ENCODE results near the gene ZNF208.

Gene ZNF208

DNA sequence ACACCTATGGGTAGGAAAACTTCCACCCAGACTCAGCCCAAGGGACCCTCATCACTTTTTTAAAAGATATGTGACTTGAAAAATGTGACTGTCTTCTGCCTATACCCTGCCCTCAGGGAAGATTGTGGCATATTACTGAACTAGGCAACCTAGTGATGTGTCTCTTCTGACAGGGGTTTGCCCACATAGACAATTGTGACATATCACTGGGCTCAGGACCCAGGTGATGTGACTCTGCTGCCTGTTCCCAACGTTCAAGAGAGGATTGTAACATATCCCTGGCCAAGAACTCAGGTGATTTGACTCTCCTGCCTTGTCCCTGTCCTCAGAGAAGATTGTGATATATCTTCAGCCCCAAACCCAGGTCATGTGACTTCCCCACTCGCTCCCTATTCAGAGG, 88.5 kb downstream of the ZNF208 start:
- Histone ChIP-seq H3K36me3 (ENCODE audit: control insufficient read depth, insufficient read depth, low read length) (no peaks in the 10 kb centered on the region), H3K9me3 (ENCODE audit: control insufficient read depth, insufficient read depth, low read length) (peaks cover 10% of the 10 kb centered on the region)
- no CpG with 5 or more reads among the region's 2 CpGs for WGBS (ENCODE audit: insufficient coverage, insufficient read length)

DNA sequence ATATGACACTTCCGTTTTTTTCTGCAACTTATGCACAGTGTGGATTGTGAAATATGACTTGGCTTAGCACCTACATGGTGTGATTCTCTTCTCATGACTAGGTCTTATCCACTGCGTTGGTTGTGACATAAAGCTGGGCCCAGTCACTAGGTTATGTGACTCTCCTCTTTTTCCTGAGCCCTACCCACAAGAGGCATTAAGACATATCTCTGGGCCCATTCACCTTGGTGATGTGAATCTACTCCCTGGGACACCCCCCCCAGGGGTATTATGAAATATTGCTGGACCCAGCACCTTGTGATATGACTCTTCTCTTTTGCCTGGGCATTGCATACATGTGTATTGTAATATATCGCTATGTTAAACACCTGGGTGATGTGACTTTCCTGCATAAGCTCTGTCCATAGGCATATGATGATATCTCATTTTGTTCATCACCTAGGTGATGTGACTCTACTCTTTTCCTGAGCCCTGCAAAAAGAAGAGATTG, 89.0 kb downstream of the ZNF208 start:
- DNase-seq (ENCODE audit: low read depth, low spot score), result no peak
- H3K9me3 ChIP-seq (ENCODE audit: control insufficient read depth, insufficient read depth, low read length), result peaks cover 10% of the 10 kb centered on the region
- H3K27me3 ChIP-seq (ENCODE audit: control insufficient read depth, insufficient read depth, low read length), result no peaks in the 10 kb centered on the region
- H3K36me3 ChIP-seq (ENCODE audit: control insufficient read depth, insufficient read depth, low read length), result no peaks in the 10 kb centered on the region
- H3K4me3 ChIP-seq (ENCODE audit: low read length), result no peak overlapping the region
- no CpG with 5 or more reads among the region's 3 CpGs for WGBS (ENCODE audit: insufficient coverage, insufficient read length)
- H3K27ac ChIP-seq (ENCODE audit: low read length), result no peak overlapping the region
- no peaks in the 10 kb centered on the region for H3K4me1 ChIP-seq (ENCODE audit: control insufficient read depth, insufficient read depth, low read length)

More for the DNA sequence above, 88.5 kb downstream of the ZNF208 start:
- Histone ChIP-seq H3K4me1 (ENCODE audit: control insufficient read depth, insufficient read depth, low read length) (no peaks in the 10 kb centered on the region), H3K27ac (ENCODE audit: low read length) (no peak overlapping the region), H3K4me3 (ENCODE audit: low read length) (no peak overlapping the region), H3K27me3 (ENCODE audit: control insufficient read depth, insufficient read depth, low read length) (no peaks in the 10 kb centered on the region)
- DNase-seq (ENCODE audit: low read depth, low spot score), result no peak

DNA sequence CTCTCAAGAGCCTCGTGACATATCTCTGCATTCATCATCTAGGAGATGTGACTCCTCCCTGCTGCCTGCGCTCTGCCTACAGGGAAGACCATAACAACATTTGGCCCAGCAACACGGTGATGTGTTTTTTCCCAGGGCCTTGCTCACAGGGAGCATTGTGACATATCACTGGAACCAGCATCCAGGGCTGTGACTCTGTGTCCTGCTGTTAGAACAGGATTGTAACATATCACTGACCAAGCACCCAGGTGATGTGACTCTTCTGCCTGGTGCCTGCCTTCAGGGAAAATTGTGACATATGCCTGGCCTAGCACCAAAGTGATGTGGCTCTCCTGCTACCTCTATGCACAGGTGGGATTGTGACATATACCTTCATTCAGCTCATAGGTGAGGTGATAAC, 95.3 kb downstream of the ZNF208 start:
- no peaks in the 10 kb centered on the region for H3K4me1 ChIP-seq (ENCODE audit: control insufficient read depth, insufficient read depth, low read length)
- no peak for DNase-seq (ENCODE audit: low read depth, low spot score)
- no CpG with 5 or more reads among the region's 3 CpGs for WGBS (ENCODE audit: insufficient coverage, insufficient read length)
- H3K36me3 ChIP-seq (ENCODE audit: control insufficient read depth, insufficient read depth, low read length), result no peaks in the 10 kb centered on the region
- H3K27me3 ChIP-seq (ENCODE audit: control insufficient read depth, insufficient read depth, low read length), result no peaks in the 10 kb centered on the region
- no peak overlapping the region for H3K27ac ChIP-seq (ENCODE audit: low read length)
- H3K9me3 ChIP-seq (ENCODE audit: control insufficient read depth, insufficient read depth, low read length), result peaks cover 10% of the 10 kb centered on the region
- H3K4me3 ChIP-seq (ENCODE audit: low read length), result no peak overlapping the region

DNA sequence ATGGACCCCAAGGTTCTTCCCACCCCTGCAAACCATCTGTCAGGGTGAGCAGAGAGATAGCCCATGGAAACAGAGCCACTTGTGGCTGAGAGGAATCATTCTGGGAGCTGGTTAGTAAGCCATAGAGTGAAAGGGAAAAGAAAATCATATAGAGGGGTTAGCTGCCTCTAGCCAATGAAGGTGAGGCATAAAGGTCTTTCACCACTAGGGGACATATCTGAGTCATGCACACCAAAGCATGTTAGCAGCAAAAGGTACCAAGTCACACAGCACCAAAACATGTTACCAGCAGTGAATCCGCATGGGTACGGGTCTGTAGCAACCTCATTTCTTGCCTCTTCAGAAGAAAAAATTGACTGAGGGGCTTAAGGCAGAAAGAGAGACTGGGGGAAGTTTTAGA, 98.1 kb downstream of the ZNF208 start:
- no CpG with 5 or more reads among the region's 2 CpGs for WGBS (ENCODE audit: insufficient coverage, insufficient read length)
- Histone ChIP-seq H3K36me3 (ENCODE audit: control insufficient read depth, insufficient read depth, low read length) (no peaks in the 10 kb centered on the region), H3K4me3 (ENCODE audit: low read length) (no peak overlapping the region), H3K4me1 (ENCODE audit: control insufficient read depth, insufficient read depth, low read length) (no peaks in the 10 kb centered on the region), H3K27ac (ENCODE audit: low read length) (no peak overlapping the region), H3K27me3 (ENCODE audit: control insufficient read depth, insufficient read depth, low read length) (no peaks in the 10 kb centered on the region), H3K9me3 (ENCODE audit: control insufficient read depth, insufficient read depth, low read length) (peaks cover 9% of the 10 kb centered on the region)
- DNase-seq (ENCODE audit: low read depth, low spot score), result no peak

GRCh38 chr19:21910318-21910717, 100.4 kb downstream of the ZNF208 start:
- Histone ChIP-seq H3K27me3 (ENCODE audit: control insufficient read depth, insufficient read depth, low read length) (no peaks in the 10 kb centered on the region), H3K27ac (ENCODE audit: low read length) (no peak overlapping the region), H3K36me3 (ENCODE audit: control insufficient read depth, insufficient read depth, low read length) (no peaks in the 10 kb centered on the region), H3K4me1 (ENCODE audit: control insufficient read depth, insufficient read depth, low read length) (no peaks in the 10 kb centered on the region), H3K9me3 (ENCODE audit: control insufficient read depth, insufficient read depth, low read length) (peaks cover 3% of the 10 kb centered on the region; the same call in 1 of the 2 replicates), H3K4me3 (ENCODE audit: low read length) (no peak overlapping the region)
- no peak for DNase-seq (ENCODE audit: low read depth, low spot score)
- WGBS (ENCODE audit: insufficient coverage, insufficient read length), result no CpG with 5 or more reads among the region's 2 CpGs

- Histone ChIP-seq H3K4me3 (ENCODE audit: low read length) (no peak overlapping the region), H3K36me3 (ENCODE audit: control insufficient read depth, insufficient read depth, low read length) (no peaks in the 10 kb centered on the region), H3K27me3 (ENCODE audit: control insufficient read depth, insufficient read depth, low read length) (no peaks in the 10 kb centered on the region), H3K27ac (ENCODE audit: low read length) (no peak overlapping the region), H3K4me1 (ENCODE audit: control insufficient read depth, insufficient read depth, low read length) (no peaks in the 10 kb centered on the region), H3K9me3 (ENCODE audit: control insufficient read depth, insufficient read depth, low read length) (peaks cover 6% of the 10 kb centered on the region; the same call in 1 of the 2 replicates)
- DNase-seq (ENCODE audit: low read depth, low spot score), result no peak
- no CpG with 5 or more reads among the region's 3 CpGs for WGBS (ENCODE audit: insufficient coverage, insufficient read length)
Measured at GRCh38 chr19:21908066-21908465, 102.7 kb downstream of the ZNF208 start.

DNA sequence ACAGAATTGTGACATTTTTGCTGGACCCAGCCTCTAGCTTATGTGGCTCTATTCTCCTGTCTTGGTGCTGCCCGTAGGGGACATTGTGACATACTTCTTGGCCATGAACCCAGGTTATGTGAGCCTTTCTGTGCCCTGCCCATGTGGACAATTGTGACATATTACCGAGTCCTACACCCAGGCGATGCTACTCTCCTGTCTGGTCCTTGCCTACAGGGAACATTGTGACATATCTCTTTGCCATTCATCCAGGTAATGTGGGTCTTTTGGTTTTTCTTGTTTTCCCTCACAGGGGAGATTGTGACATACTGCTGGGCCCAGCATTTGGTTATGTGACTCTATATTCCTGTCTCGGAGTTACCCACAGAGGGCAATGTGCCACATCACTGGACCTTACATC, 103.2 kb downstream of the ZNF208 start:
- Histone ChIP-seq H3K9me3 (ENCODE audit: control insufficient read depth, insufficient read depth, low read length) (peaks cover 6% of the 10 kb centered on the region; the same call in 1 of the 2 replicates), H3K36me3 (ENCODE audit: control insufficient read depth, insufficient read depth, low read length) (no peaks in the 10 kb centered on the region)

DNA sequence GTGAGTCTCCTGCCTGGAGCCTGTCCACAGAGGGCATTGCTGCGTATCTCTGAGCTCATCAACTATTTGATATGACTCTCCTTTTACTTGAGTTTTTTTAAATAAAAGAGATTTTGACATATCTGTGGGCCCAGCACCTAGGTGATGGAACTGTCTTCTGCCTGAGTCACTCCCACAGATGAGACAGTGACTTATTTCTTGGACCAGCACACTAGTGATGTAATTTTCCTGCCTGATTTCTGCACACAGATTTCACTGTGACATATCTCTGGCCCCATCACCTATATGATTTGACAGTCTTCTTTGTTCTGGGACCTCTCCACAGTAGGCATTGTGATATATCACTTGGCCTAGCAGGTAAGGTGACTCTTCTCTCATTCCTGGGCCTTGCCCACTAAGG, 108.2 kb downstream of the ZNF208 start:
- no peak for DNase-seq (ENCODE audit: low read depth, low spot score)
- Histone ChIP-seq H3K27me3 (ENCODE audit: control insufficient read depth, insufficient read depth, low read length) (no peaks in the 10 kb centered on the region), H3K36me3 (ENCODE audit: control insufficient read depth, insufficient read depth, low read length) (no peaks in the 10 kb centered on the region), H3K27ac (ENCODE audit: low read length) (no peak overlapping the region), H3K4me1 (ENCODE audit: control insufficient read depth, insufficient read depth, low read length) (no peaks in the 10 kb centered on the region), H3K9me3 (ENCODE audit: control insufficient read depth, insufficient read depth, low read length) (peaks cover 7% of the 10 kb centered on the region), H3K4me3 (ENCODE audit: low read length) (no peak overlapping the region)
- WGBS (ENCODE audit: insufficient coverage, insufficient read length), result no CpG with 5 or more reads among the region's 1 CpG

More for the DNA sequence above, 103.2 kb downstream of the ZNF208 start:
- Histone ChIP-seq H3K4me1 (ENCODE audit: control insufficient read depth, insufficient read depth, low read length) (no peaks in the 10 kb centered on the region), H3K27me3 (ENCODE audit: control insufficient read depth, insufficient read depth, low read length) (no peaks in the 10 kb centered on the region), H3K4me3 (ENCODE audit: low read length) (no peak overlapping the region), H3K27ac (ENCODE audit: low read length) (no peak overlapping the region)
- no CpG with 5 or more reads among the region's 4 CpGs for WGBS (ENCODE audit: insufficient coverage, insufficient read length)
- DNase-seq (ENCODE audit: low read depth, low spot score), result no peak

DNA sequence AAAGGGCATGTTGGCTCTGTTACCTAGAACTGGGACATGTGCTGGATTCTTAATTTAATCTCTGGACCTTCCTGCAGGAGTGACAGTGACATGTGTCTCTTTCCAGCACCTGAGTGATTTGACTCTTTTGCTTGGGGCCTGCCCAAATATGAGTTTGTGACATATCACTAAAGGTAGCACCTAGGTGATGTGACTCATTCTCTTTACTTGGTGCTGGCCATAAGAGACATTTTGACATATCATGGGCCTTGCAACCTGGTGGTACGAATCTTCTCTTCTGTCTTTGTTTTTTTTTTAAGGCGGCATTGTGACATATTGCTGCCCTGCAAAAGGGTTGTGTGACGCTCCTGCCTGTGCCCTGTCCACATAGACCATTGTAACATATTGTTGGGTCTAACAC, 108.9 kb downstream of the ZNF208 start:
- no peak for DNase-seq (ENCODE audit: low read depth, low spot score)
- no peak overlapping the region for H3K4me3 ChIP-seq (ENCODE audit: low read length)
- peaks cover 7% of the 10 kb centered on the region for H3K9me3 ChIP-seq (ENCODE audit: control insufficient read depth, insufficient read depth, low read length)
- H3K4me1 ChIP-seq (ENCODE audit: control insufficient read depth, insufficient read depth, low read length), result no peaks in the 10 kb centered on the region
- WGBS (ENCODE audit: insufficient coverage, insufficient read length), result no CpG with 5 or more reads among the region's 3 CpGs
- H3K36me3 ChIP-seq (ENCODE audit: control insufficient read depth, insufficient read depth, low read length), result no peaks in the 10 kb centered on the region
- no peak overlapping the region for H3K27ac ChIP-seq (ENCODE audit: low read length)
- H3K27me3 ChIP-seq (ENCODE audit: control insufficient read depth, insufficient read depth, low read length), result no peaks in the 10 kb centered on the region

GRCh38 chr19:21900401-21900800, 110.3 kb downstream of the ZNF208 start:
- no peaks in the 10 kb centered on the region for H3K36me3 ChIP-seq (ENCODE audit: control insufficient read depth, insufficient read depth, low read length)
- H3K4me3 ChIP-seq (ENCODE audit: low read length), result no peak overlapping the region
- DNase-seq (ENCODE audit: low read depth, low spot score), result no peak
- H3K27ac ChIP-seq (ENCODE audit: low read length), result no peak overlapping the region
- no CpG with 5 or more reads among the region's 1 CpG for WGBS (ENCODE audit: insufficient coverage, insufficient read length)
- no peaks in the 10 kb centered on the region for H3K4me1 ChIP-seq (ENCODE audit: control insufficient read depth, insufficient read depth, low read length)
- no peaks in the 10 kb centered on the region for H3K27me3 ChIP-seq (ENCODE audit: control insufficient read depth, insufficient read depth, low read length)
- peaks cover 7% of the 10 kb centered on the region for H3K9me3 ChIP-seq (ENCODE audit: control insufficient read depth, insufficient read depth, low read length)

DNA sequence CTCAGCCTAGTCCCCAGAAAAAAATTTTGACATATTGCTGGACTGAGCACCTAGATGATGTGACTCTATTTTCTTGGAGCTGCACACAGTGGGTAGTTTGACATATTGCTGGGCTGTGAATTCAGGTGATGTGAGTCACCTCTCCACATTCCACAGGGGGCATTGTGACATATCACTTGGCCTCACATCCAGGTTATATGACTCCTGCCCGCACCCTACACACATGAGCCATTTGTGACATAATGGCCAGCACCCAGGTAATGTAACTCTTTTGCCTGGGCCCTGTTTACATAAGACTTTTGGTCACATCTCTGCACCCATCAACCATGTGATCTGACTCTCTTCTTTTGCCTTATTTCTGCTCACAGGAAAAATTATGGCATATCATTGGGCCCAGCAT, 119.7 kb downstream of the ZNF208 start:
- no peaks in the 10 kb centered on the region for H3K4me1 ChIP-seq (ENCODE audit: control insufficient read depth, insufficient read depth, low read length)
- no peaks in the 10 kb centered on the region for H3K27me3 ChIP-seq (ENCODE audit: control insufficient read depth, insufficient read depth, low read length)
- H3K27ac ChIP-seq (ENCODE audit: low read length), result no peak overlapping the region
- no peaks in the 10 kb centered on the region for H3K36me3 ChIP-seq (ENCODE audit: control insufficient read depth, insufficient read depth, low read length)
- H3K9me3 ChIP-seq (ENCODE audit: control insufficient read depth, insufficient read depth, low read length), result peaks cover 1% of the 10 kb centered on the region
- no CpG with 5 or more reads among the region's 1 CpG for WGBS (ENCODE audit: insufficient coverage, insufficient read length)
- no peak for DNase-seq (ENCODE audit: low read depth, low spot score)
- no peak overlapping the region for H3K4me3 ChIP-seq (ENCODE audit: low read length)
